ENCODE data around the gene TRIM22.
A peak's percentile ranks its signal among the peaks of the same experiment; 100 is the strongest.
"Not testable (repeated sequence)": the region's sequence is repeated elsewhere in the genome, so short reads cannot be mapped to it uniquely, and the experiment has no call there.

Gene TRIM22

GRCh38 chr11:5663511-5663910, 26.1 kb upstream of the TRIM22 start:
- DNase-seq (ENCODE audit: low read depth): no peak
- TF ChIP-seq, protein P1, sequence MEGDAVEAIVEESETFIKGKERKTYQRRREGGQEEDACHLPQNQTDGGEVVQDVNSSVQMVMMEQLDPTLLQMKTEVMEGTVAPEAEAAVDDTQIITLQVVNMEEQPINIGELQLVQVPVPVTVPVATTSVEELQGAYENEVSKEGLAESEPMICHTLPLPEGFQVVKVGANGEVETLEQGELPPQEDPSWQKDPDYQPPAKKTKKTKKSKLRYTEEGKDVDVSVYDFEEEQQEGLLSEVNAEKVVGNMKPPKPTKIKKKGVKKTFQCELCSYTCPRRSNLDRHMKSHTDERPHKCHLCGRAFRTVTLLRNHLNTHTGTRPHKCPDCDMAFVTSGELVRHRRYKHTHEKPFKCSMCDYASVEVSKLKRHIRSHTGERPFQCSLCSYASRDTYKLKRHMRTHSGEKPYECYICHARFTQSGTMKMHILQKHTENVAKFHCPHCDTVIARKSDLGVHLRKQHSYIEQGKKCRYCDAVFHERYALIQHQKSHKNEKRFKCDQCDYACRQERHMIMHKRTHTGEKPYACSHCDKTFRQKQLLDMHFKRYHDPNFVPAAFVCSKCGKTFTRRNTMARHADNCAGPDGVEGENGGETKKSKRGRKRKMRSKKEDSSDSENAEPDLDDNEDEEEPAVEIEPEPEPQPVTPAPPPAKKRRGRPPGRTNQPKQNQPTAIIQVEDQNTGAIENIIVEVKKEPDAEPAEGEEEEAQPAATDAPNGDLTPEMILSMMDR (IDR thresholded peaks at IDR 0.05; ENCODE audit: low read depth, low read length, missing control alignments): no peak
- no peak overlapping the region for H3K4me3 ChIP-seq (ENCODE audit: low read depth, low read length)

GRCh38 chr11:5665051-5665570, 24.5 kb upstream of the TRIM22 start:
- H3K4me3 ChIP-seq (ENCODE audit: low read depth, low read length): no peak overlapping the region
- TF ChIP-seq, protein P1 (IDR thresholded peaks at IDR 0.05; ENCODE audit: low read depth, low read length, missing control alignments): no peak
- DNase-seq (ENCODE audit: low read depth): no peak

GRCh38 chr11:5665746-5666401, 23.7 kb upstream of the TRIM22 start:
- no peak overlapping the region for H3K4me3 ChIP-seq (ENCODE audit: low read depth, low read length)
- TF ChIP-seq, protein P1 (IDR thresholded peaks at IDR 0.05; ENCODE audit: low read depth, low read length, missing control alignments): no peak
- DNase-seq (ENCODE audit: low read depth): no peak

DNA sequence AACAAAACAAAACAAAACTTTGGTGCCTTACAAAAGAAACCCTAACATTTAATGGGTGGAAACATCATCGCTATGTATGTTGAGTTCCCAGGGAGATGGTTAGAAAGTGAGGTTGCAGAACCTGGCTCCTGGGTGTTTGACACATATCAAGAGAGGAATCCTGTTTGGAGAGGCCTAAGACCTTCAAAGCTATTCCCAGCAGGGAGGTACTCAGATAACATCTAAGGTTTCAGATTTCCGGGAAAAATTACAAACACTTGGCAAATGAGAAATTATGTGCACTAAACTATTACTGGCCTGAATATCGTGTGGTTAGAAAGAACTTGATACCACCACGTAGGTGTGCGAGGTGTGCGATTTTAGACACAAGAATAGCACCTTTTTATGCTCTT, 23.2 kb upstream of the TRIM22 start:
- no peak overlapping the region for H3K4me3 ChIP-seq (ENCODE audit: low read depth, low read length)
- no peak for DNase-seq (ENCODE audit: low read depth)
- TF ChIP-seq, protein P1 (IDR thresholded peaks at IDR 0.05; ENCODE audit: low read depth, low read length, missing control alignments): no peak

GRCh38 chr11:5671831-5672230, 17.8 kb upstream of the TRIM22 start:
- DNase-seq (ENCODE audit: low read depth): no peak
- H3K4me3 ChIP-seq (ENCODE audit: low read depth, low read length): no peak overlapping the region
- TF ChIP-seq, protein P1 (IDR thresholded peaks at IDR 0.05; ENCODE audit: low read depth, low read length, missing control alignments): no peak

GRCh38 chr11:5674391-5674790, 15.2 kb upstream of the TRIM22 start:
- DNase-seq (ENCODE audit: low read depth): no peak
- TF ChIP-seq, protein P1 (IDR thresholded peaks at IDR 0.05; ENCODE audit: low read depth, low read length, missing control alignments): no peak
- H3K4me3 ChIP-seq (ENCODE audit: low read depth, low read length): no peak overlapping the region

- no peak for DNase-seq (ENCODE audit: low read depth)
- TF ChIP-seq, protein P1 (IDR thresholded peaks at IDR 0.05; ENCODE audit: low read depth, low read length, missing control alignments): no peak
- H3K4me3 ChIP-seq (ENCODE audit: low read depth, low read length): no peak overlapping the region
These were observed 9.8 kb upstream of the TRIM22 start for GRCh38 chr11:5679811-5680210.

DNA sequence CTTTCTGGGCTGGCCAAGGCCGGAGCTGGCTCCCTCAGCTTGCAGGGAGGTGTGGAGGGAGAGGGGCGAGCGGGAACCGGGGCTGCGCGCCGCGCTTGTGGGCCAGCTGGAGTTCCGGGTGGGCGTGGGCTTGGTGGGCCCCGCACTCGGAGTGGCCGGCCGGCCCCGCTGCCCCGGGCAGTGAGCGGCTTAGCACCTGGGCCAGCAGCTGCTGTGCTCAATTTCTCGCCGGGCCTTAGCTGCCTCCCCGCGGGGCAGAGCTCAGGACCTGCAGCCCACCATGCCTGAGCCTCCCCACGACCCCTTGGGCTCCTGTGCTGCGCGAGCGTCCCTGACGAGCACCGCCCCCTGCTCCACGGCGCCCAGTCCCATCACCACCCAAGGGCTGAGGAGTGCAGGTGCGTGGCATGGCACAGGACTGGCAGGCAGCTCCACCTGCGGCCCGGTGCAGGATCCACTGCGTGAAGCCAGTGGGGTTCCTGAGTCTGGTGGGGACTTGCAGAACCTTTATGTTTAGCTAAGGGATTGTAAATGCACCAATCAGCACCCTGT, 6.6 kb upstream of the TRIM22 start:
- DNase-seq (ENCODE audit: low read depth); H3K4me3 ChIP-seq (ENCODE audit: low read depth, low read length): not testable (repeated sequence)

- peak overlapping the region; percentile 49 for H3K4me3 ChIP-seq (ENCODE audit: low read depth, low read length)
- not testable (repeated sequence) for DNase-seq (ENCODE audit: low read depth)
These were observed 6.0 kb upstream of the TRIM22 start for GRCh38 chr11:5683620-5684019.
